Measurements from ENCODE around the gene C16orf87. TPM values are rescaled to one million over a fixed set of nuclear protein-coding genes. Genes with fewer than 3 reads are reported as not detected.

The C16orf87 gene
- polyA plus RNA-seq, 1 donor from 2014 or later: 27.5 TPM

DNA sequence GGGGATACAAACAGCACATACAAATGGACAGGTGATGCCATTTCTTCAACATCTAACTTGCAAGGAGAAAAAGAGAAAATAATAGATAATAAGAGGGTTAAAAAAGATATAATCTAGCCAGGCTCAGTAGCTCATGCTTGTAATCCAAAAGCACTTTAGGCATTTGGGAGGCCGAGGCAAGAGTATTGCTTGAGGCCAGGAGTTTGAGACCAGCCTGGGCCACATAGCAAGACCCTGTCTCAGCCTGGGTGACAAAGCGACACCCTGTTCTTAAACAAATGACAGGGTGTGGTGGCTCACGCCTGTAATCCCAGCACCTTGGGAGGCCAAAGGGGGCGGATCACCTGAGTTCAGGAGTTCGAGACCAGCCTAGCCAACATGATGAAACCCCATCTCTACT is 19.3 kb downstream of the C16orf87 start:
- Histone ChIP-seq H3K36me3 (ENCODE audit: insufficient read depth, low read length) (peaks cover 2% of the 10 kb centered on the region), H3K9me3 (ENCODE audit: low read length) (no peaks in the 10 kb centered on the region), H3K79me2 (replicated peaks; ENCODE audit: insufficient read depth, low read length) (peaks cover 49% of the 10 kb centered on the region), H4K20me1 (ENCODE audit: insufficient read depth) (no peaks in the 10 kb centered on the region), H3K9me2 (ENCODE audit: insufficient read depth, low read length) (no peaks in the 10 kb centered on the region), H3K4me2 (ENCODE audit: low read length) (no peak overlapping the region), H3K9ac (ENCODE audit: low read length) (no peak overlapping the region), H2AFZ (ENCODE audit: low read depth, low read length) (no peak overlapping the region), H3F3A (ENCODE audit: insufficient read depth, low read length, poor library complexity, severe bottlenecking) (no peaks in the 10 kb centered on the region), H3K27me3 (ENCODE audit: insufficient read depth, low read depth, low read length) (no peaks in the 10 kb centered on the region), H3K27ac (ENCODE audit: low read length) (no peak overlapping the region), H3K4me3 (ENCODE audit: low read length) (no peak overlapping the region)
- TF ChIP-seq TAF1 (IDR thresholded peaks at IDR 0.05; ENCODE audit: low read depth) (no peak), SMC3 (conservative IDR thresholded peaks at IDR 0.05; ENCODE audit: poor library complexity) (no peak), EZH2 (IDR thresholded peaks at IDR 0.05; ENCODE audit: borderline replicate concordance, insufficient read depth, low read length, poor library complexity, severe bottlenecking) (no peak), RAD21 (conservative IDR thresholded peaks at IDR 0.05) (no peak), EP300 (conservative IDR thresholded peaks at IDR 0.05; ENCODE audit: poor library complexity, severe bottlenecking) (no peak), MXI1 (conservative IDR thresholded peaks at IDR 0.05; ENCODE audit: poor library complexity, severe bottlenecking) (no peak), POLR2AphosphoS5 (IDR thresholded peaks at IDR 0.05) (no peak)
- TF ChIP-seq, protein P1, sequence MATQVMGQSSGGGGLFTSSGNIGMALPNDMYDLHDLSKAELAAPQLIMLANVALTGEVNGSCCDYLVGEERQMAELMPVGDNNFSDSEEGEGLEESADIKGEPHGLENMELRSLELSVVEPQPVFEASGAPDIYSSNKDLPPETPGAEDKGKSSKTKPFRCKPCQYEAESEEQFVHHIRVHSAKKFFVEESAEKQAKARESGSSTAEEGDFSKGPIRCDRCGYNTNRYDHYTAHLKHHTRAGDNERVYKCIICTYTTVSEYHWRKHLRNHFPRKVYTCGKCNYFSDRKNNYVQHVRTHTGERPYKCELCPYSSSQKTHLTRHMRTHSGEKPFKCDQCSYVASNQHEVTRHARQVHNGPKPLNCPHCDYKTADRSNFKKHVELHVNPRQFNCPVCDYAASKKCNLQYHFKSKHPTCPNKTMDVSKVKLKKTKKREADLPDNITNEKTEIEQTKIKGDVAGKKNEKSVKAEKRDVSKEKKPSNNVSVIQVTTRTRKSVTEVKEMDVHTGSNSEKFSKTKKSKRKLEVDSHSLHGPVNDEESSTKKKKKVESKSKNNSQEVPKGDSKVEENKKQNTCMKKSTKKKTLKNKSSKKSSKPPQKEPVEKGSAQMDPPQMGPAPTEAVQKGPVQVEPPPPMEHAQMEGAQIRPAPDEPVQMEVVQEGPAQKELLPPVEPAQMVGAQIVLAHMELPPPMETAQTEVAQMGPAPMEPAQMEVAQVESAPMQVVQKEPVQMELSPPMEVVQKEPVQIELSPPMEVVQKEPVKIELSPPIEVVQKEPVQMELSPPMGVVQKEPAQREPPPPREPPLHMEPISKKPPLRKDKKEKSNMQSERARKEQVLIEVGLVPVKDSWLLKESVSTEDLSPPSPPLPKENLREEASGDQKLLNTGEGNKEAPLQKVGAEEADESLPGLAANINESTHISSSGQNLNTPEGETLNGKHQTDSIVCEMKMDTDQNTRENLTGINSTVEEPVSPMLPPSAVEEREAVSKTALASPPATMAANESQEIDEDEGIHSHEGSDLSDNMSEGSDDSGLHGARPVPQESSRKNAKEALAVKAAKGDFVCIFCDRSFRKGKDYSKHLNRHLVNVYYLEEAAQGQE (IDR thresholded peaks at IDR 0.05; ENCODE audit: borderline replicate concordance): no peak
- TF ChIP-seq, protein P2, sequence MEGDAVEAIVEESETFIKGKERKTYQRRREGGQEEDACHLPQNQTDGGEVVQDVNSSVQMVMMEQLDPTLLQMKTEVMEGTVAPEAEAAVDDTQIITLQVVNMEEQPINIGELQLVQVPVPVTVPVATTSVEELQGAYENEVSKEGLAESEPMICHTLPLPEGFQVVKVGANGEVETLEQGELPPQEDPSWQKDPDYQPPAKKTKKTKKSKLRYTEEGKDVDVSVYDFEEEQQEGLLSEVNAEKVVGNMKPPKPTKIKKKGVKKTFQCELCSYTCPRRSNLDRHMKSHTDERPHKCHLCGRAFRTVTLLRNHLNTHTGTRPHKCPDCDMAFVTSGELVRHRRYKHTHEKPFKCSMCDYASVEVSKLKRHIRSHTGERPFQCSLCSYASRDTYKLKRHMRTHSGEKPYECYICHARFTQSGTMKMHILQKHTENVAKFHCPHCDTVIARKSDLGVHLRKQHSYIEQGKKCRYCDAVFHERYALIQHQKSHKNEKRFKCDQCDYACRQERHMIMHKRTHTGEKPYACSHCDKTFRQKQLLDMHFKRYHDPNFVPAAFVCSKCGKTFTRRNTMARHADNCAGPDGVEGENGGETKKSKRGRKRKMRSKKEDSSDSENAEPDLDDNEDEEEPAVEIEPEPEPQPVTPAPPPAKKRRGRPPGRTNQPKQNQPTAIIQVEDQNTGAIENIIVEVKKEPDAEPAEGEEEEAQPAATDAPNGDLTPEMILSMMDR (IDR thresholded peaks at IDR 0.05; ENCODE audit: poor library complexity, severe bottlenecking): no peak

DNA sequence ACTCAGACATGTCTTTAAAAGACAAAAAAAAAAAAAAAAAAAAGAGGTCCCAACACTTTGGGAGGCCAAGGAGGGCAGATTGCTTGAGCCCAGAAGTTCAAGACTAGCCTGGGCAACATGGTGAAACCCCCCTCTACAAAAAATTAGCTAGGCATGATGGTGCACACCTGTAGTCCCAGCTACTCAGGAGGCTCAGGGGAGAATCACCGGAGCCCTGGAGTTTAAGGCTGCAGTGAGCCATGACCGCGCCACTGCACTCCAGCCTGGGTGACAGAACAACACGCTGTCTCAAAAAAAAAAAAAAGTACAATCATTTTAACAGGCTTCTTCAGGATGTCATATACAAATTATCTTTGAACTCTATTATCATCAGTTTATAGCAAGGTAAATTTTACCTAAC is 22.0 kb downstream of the C16orf87 start:
- Histone ChIP-seq H2AFZ (ENCODE audit: low read depth, low read length) (no peak overlapping the region), H3K9me3 (ENCODE audit: low read length) (no peaks in the 10 kb centered on the region), H3K9ac (ENCODE audit: low read length) (no peak overlapping the region), H3K27ac (ENCODE audit: low read length) (no peak overlapping the region), H3K4me3 (ENCODE audit: low read length) (no peak overlapping the region), H3K4me2 (ENCODE audit: low read length) (no peak overlapping the region), H3F3A (ENCODE audit: insufficient read depth, low read length, poor library complexity, severe bottlenecking) (no peaks in the 10 kb centered on the region), H3K79me2 (replicated peaks; ENCODE audit: insufficient read depth, low read length) (peaks cover 28% of the 10 kb centered on the region), H3K27me3 (ENCODE audit: insufficient read depth, low read depth, low read length) (no peaks in the 10 kb centered on the region), H3K9me2 (ENCODE audit: insufficient read depth, low read length) (no peaks in the 10 kb centered on the region), H3K36me3 (ENCODE audit: insufficient read depth, low read length) (peaks cover 4% of the 10 kb centered on the region), H4K20me1 (ENCODE audit: insufficient read depth) (no peaks in the 10 kb centered on the region)
- TF ChIP-seq, protein P1 (IDR thresholded peaks at IDR 0.05; ENCODE audit: borderline replicate concordance): no peak
- TF ChIP-seq POLR2AphosphoS5 (IDR thresholded peaks at IDR 0.05): no peak
- no peak for TF ChIP-seq TAF1 (IDR thresholded peaks at IDR 0.05; ENCODE audit: low read depth)
- no peak for TF ChIP-seq RAD21 (conservative IDR thresholded peaks at IDR 0.05)
- TF ChIP-seq MXI1 (conservative IDR thresholded peaks at IDR 0.05; ENCODE audit: poor library complexity, severe bottlenecking): no peak
- TF ChIP-seq EZH2 (IDR thresholded peaks at IDR 0.05; ENCODE audit: borderline replicate concordance, insufficient read depth, low read length, poor library complexity, severe bottlenecking): no peak
- no peak for TF ChIP-seq SMC3 (conservative IDR thresholded peaks at IDR 0.05; ENCODE audit: poor library complexity)
- TF ChIP-seq EP300 (conservative IDR thresholded peaks at IDR 0.05; ENCODE audit: poor library complexity, severe bottlenecking): no peak
- TF ChIP-seq, protein P2 (IDR thresholded peaks at IDR 0.05; ENCODE audit: poor library complexity, severe bottlenecking): no peak

Data from neural cell (in vitro differentiated cells).